WTC11 (cell line): ENCODE data around the gene PLXNA3. TPM values are rescaled to one million over a fixed set of nuclear protein-coding genes. Genes with fewer than 3 reads are reported as not detected.
A peak's percentile ranks its signal among the peaks of the same experiment; 100 is the strongest.

ENCODE experiments used
- ATAC-seq: fragments of 200-7000 bp; cut with Tn5 transposase; 2 replicates; pipeline ENCODE4 v1.10.0; 2021; ENCODE audit warnings: mild to moderate bottlenecking, moderate library complexity
- Bru-seq: library from RNA; stranded (reverse); fragments of 400-500 nt; gene quantifications from one replicate; lab custom pipeline; 2021; lab: Mats Ljungman, UMichigan
- CTCF ChIA-PET: fragments of 300-600 bp; sonication (Branson Sonifier 250); formaldehyde crosslinking; loops from one replicate; lab custom pipeline; 2021; ENCODE audit warnings: antibody characterized with exemption; lab: Charles Lee
- POLR2A ChIA-PET: fragments of 350-600 bp; sonication (Branson Sonifier 250); formaldehyde crosslinking; loops from one replicate; lab custom pipeline; 2021; ENCODE audit warnings: antibody characterized with exemption; lab: Charles Lee
- DNase-seq: peaks from one replicate; pipeline ENCODE4 v3.0.0; 2021; ENCODE audit warnings: low spot score
- H3K27ac Mint-ChIP-seq: 2 replicates; pipeline ENCODE4 v1.8.0; 2021; ENCODE audit warnings: mixed read lengths
- H3K27me3 Mint-ChIP-seq: 2 replicates; pipeline ENCODE4 v1.8.0; 2021; ENCODE audit warnings: low read depth, mild to moderate bottlenecking, moderate library complexity, mixed read lengths
- H3K36me3 Mint-ChIP-seq: 2 replicates; pipeline ENCODE4 v1.8.0; 2021; ENCODE audit warnings: mixed read lengths
- H3K4me1 Mint-ChIP-seq: 2 replicates; pipeline ENCODE4 v1.8.0; 2022; ENCODE audit warnings: mixed read lengths
- H3K4me3 Mint-ChIP-seq: 2 replicates; pipeline ENCODE4 v1.8.0; 2021; ENCODE audit warnings: mild to moderate bottlenecking, moderate library complexity, mixed read lengths
- H3K9me3 Mint-ChIP-seq: 2 replicates; pipeline ENCODE4 v1.8.0; 2021; ENCODE audit warnings: mixed read lengths
- ATF1 ChIP-seq: sonication (generic); formaldehyde crosslinking; IDR thresholded peaks from 2 replicates; pipeline ENCODE4 v1.8.1; 2023; ENCODE audit warnings: mild to moderate bottlenecking, moderate library complexity, missing genetic modification reagents
- ETV6 ChIP-seq: sonication (generic); formaldehyde crosslinking; IDR thresholded peaks from 2 replicates; pipeline ENCODE4 v1.8.1; 2022; ENCODE audit warnings: mild to moderate bottlenecking, missing genetic modification reagents
- JAZF1 ChIP-seq: fragments of 250-450 bp; sonication (Bioruptor Pico); IDR thresholded peaks from 2 replicates; pipeline ENCODE4 v1.9.0; 2021; ENCODE audit warnings: moderate library complexity, mild to moderate bottlenecking, inconsistent platforms
- NFYB ChIP-seq: sonication (generic); formaldehyde crosslinking; conservative IDR thresholded peaks from 2 replicates; pipeline ENCODE4 v1.8.0; 2022; ENCODE audit warnings: low read depth, missing genetic modification reagents
- RELA ChIP-seq: sonication (generic); formaldehyde crosslinking; IDR thresholded peaks from 2 replicates; pipeline ENCODE4 v1.8.1; 2022; ENCODE audit warnings: missing genetic modification reagents, mild to moderate bottlenecking, borderline replicate concordance
- SMAD3 ChIP-seq: sonication (generic); formaldehyde crosslinking; IDR thresholded peaks from 2 replicates; pipeline ENCODE4 v1.8.0; 2022; ENCODE audit warnings: missing genetic modification reagents, mild to moderate bottlenecking, borderline replicate concordance
- ZNF138 ChIP-seq: sonication (generic); formaldehyde crosslinking; conservative IDR thresholded peaks from 2 replicates; pipeline ENCODE4 v1.8.1; 2022; ENCODE audit warnings: mild to moderate bottlenecking, moderate library complexity, missing genetic modification reagents
- ZNF232 ChIP-seq: sonication (generic); formaldehyde crosslinking; IDR thresholded peaks from 2 replicates; pipeline ENCODE4 v1.8.0; 2022; ENCODE audit warnings: mild to moderate bottlenecking, missing genetic modification reagents
- ZSCAN18 ChIP-seq: fragments of 250-450 bp; sonication (Bioruptor Pico); IDR thresholded peaks from 2 replicates; pipeline ENCODE4 v2.1.2; 2022; ENCODE audit warnings: mild to moderate bottlenecking, moderate library complexity
- long read RNA-seq, 3 experiments: library from RNA in 1 of 3; library from capped mRNA in 1 of 3; library from polyadenylated mRNA in 1 of 3; unstranded in 2 of 3; stranded (forward) in 1 of 3; transcript quantifications; one replicate each; pipeline ENCODE4 v2.0.0, GENCODE V29; 2021
- total RNA-seq: library from RNA; stranded (reverse); gene quantifications from 3 replicates; pipeline ENCODE4 v1.2.3, GENCODE V29; 2021
- TF ChIP-seq, protein P1 (sequence below): sonication (generic); formaldehyde crosslinking; conservative IDR thresholded peaks from 2 replicates; pipeline ENCODE4 v1.8.1; 2023; ENCODE audit warnings: mild to moderate bottlenecking, low read depth, missing genetic modification reagents, moderate library complexity
- TF ChIP-seq, protein P2 (sequence below): sonication (generic); formaldehyde crosslinking; IDR thresholded peaks from 2 replicates; pipeline ENCODE4 v1.8.1; 2023; ENCODE audit warnings: mild to moderate bottlenecking, missing genetic modification reagents
- TF ChIP-seq, protein P3 (sequence below): sonication (generic); formaldehyde crosslinking; IDR thresholded peaks from 2 replicates; pipeline ENCODE4 v1.8.1; 2022; ENCODE audit warnings: low read depth, mild to moderate bottlenecking, moderate library complexity, missing genetic modification reagents, borderline replicate concordance

The PLXNA3 gene
- total RNA-seq (26.6 to 33.1 TPM (median 31.4 TPM) in 3 replicates), Bru-seq, nascent RNA (percentile 40 among the genes with signal in this experiment)
- long read RNA-seq, experiment 1, full-length matches to known transcripts = 2 of 34 reads
- long read RNA-seq, experiment 1, partial matches to known transcripts = 13 of 34 reads
- long read RNA-seq, experiment 1, other reads (novel, unspliced or antisense) = 19 of 34 reads
- long read RNA-seq, experiment 2, full-length matches to known transcripts = 1 of 8 reads
- long read RNA-seq, experiment 2, partial matches to known transcripts = 1 of 8 reads
- long read RNA-seq, experiment 2, other reads (novel, unspliced or antisense) = 6 of 8 reads
- long read RNA-seq, experiment 3 = 0 reads

DNA sequence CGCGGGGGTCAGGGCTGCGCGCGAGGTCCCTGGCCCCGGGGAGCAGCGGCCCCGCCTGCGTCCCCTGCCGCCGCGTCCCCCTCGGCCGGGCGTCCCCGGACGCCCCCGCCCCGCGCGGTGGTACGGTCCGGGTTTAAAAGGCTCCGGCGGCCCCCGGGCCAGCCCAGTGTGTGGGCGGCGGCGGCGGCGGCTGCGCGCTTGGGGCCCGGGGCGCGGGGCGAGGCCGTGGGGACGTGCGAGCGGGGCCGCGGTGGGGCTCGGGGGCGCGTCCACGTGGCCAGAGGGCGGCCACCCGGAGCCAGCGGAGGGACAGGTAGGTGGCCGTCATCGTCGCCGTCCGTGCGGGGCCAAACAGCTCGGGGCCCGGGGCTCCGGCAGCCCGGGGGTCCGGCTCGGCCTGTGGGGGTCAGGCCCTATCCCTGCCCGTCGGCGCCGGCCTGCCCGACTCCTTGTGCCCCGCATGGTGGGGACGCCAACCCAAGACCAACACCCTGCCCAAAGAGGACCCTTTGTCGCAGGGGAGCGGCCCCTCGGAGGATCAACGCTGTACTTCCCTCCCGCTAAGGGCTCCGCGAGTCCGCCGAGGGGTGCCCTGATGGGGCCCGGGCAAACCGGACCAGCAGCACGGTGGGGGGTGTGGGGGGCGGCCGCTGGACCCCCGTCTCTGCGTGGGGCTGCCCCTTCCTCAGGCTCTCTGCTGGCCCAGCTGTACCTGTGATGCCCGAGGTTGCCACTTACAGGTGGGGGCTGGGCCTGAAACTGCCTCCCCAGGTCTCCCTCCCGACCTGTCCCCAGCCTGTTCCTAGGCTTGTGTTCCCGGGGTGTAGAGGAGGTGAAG, at the start of gene PLXNA3:
TSS of gene PLXNA3 (plus strand) at position 166 of the 838 bp plus-strand sequence. CDS start 1,903 bp downstream, outside the sequence.
- ChIA-PET CTCF (interaction anchor here (0.7 to 3.0 kb wide), 4 partner anchors 32 to 85 kb away, joined by 3 to 11 read pairs (median 3); partner anchors contain the start of gene SLC10A3), POLR2A (interaction anchor here (0.6 to 0.8 kb wide), 2 partner anchors 87 to 89 kb away, joined by 3 read pairs; no protein-coding TSS in a partner anchor)
- peaks cover 15% of the 10 kb centered on the region for H3K27me3 Mint-ChIP-seq
- peak within 1 kb of the TSS; percentile 84 for H3K4me3 Mint-ChIP-seq
- ATAC-seq = peak; percentile 61
- 0 out of 2 replicates have a peak, but pooled peaks cover under 1% of the 10 kb centered on the region for H3K36me3 Mint-ChIP-seq
- TF ChIP-seq ZNF232 = no peak
- TF ChIP-seq ATF1 (CRISPR knock-in tag) = no peak
- no peak for TF ChIP-seq NFYB (CRISPR knock-in tag)
- no peak for TF ChIP-seq ETV6 (CRISPR knock-in tag)
- TF ChIP-seq ZSCAN18 (CRISPR knock-in tag) = no peak
- TF ChIP-seq, protein P1, sequence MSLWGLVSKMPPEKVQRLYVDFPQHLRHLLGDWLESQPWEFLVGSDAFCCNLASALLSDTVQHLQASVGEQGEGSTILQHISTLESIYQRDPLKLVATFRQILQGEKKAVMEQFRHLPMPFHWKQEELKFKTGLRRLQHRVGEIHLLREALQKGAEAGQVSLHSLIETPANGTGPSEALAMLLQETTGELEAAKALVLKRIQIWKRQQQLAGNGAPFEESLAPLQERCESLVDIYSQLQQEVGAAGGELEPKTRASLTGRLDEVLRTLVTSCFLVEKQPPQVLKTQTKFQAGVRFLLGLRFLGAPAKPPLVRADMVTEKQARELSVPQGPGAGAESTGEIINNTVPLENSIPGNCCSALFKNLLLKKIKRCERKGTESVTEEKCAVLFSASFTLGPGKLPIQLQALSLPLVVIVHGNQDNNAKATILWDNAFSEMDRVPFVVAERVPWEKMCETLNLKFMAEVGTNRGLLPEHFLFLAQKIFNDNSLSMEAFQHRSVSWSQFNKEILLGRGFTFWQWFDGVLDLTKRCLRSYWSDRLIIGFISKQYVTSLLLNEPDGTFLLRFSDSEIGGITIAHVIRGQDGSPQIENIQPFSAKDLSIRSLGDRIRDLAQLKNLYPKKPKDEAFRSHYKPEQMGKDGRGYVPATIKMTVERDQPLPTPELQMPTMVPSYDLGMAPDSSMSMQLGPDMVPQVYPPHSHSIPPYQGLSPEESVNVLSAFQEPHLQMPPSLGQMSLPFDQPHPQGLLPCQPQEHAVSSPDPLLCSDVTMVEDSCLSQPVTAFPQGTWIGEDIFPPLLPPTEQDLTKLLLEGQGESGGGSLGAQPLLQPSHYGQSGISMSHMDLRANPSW = no peak
- no peak for TF ChIP-seq RELA
- peak; percentile 47 for DNase-seq
- no peaks in the 10 kb centered on the region for H3K4me1 Mint-ChIP-seq
- H3K27ac Mint-ChIP-seq = peak within 1 kb of the TSS; percentile 81; the same call in 1 of the 2 replicates
- H3K9me3 Mint-ChIP-seq = no peaks in the 10 kb centered on the region

DNA sequence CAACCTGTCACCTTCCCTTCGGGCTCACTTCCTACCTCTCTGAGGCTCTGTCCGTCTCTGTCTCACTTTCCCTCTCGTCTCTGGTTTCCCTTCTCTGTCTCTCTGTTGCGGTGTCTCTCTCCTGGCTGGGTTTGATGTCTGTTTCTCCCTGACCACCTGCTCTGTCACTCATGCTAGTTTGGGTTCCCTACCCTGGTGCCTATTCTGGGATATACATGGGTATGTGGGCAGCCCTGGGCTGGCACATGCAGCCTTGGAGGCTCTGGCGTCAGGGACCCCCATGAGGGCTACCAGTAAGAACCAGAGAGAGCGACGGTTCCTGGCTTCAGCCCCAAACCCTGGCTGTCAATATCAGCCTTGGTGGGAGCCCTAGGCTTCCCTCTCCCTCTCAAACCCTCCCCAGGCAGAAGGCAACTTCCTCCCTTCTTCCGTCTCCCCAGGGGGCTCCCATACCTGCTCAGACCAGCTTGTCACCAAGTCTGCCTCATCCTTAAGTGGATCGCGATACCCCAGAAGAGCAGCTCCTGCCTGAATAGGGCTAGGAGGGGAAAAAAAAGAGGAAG, 49.3 kb upstream of the PLXNA3 start:
- no peaks in the 10 kb centered on the region for H3K27me3 Mint-ChIP-seq
- no peaks in the 10 kb centered on the region for H3K36me3 Mint-ChIP-seq
- H3K4me3 Mint-ChIP-seq = peak overlapping the region; percentile 61
- POLR2A ChIA-PET = interaction anchor here (1.0 to 1.3 kb wide), 2 partner anchors 10 to 30 kb away, joined by 3 to 4 read pairs; partner anchors contain the start of gene EMD
- no peaks in the 10 kb centered on the region for H3K9me3 Mint-ChIP-seq
- H3K4me1 Mint-ChIP-seq = peaks cover 12% of the 10 kb centered on the region
- TF ChIP-seq, protein P2, sequence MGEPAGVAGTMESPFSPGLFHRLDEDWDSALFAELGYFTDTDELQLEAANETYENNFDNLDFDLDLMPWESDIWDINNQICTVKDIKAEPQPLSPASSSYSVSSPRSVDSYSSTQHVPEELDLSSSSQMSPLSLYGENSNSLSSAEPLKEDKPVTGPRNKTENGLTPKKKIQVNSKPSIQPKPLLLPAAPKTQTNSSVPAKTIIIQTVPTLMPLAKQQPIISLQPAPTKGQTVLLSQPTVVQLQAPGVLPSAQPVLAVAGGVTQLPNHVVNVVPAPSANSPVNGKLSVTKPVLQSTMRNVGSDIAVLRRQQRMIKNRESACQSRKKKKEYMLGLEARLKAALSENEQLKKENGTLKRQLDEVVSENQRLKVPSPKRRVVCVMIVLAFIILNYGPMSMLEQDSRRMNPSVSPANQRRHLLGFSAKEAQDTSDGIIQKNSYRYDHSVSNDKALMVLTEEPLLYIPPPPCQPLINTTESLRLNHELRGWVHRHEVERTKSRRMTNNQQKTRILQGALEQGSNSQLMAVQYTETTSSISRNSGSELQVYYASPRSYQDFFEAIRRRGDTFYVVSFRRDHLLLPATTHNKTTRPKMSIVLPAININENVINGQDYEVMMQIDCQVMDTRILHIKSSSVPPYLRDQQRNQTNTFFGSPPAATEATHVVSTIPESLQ (CRISPR knock-in tag) = no peak
- no peak for TF ChIP-seq SMAD3 (CRISPR knock-in tag)
- TF ChIP-seq, protein P3, sequence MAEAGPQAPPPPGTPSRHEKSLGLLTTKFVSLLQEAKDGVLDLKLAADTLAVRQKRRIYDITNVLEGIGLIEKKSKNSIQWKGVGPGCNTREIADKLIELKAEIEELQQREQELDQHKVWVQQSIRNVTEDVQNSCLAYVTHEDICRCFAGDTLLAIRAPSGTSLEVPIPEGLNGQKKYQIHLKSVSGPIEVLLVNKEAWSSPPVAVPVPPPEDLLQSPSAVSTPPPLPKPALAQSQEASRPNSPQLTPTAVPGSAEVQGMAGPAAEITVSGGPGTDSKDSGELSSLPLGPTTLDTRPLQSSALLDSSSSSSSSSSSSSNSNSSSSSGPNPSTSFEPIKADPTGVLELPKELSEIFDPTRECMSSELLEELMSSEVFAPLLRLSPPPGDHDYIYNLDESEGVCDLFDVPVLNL = no peak
- TF ChIP-seq JAZF1 (CRISPR knock-in tag) = no peak
- TF ChIP-seq ZNF138 (CRISPR knock-in tag) = no peak
- no peak for ATAC-seq
- CTCF ChIA-PET = interaction anchor here (0.9 to 1.3 kb wide), 3 partner anchors 16 to 82 kb away, joined by 5 to 8 read pairs (median 6); partner anchors contain the start of gene SLC10A3
- no peak for DNase-seq
- peak overlapping the region; percentile 74 for H3K27ac Mint-ChIP-seq
